GM19395 (cell line): Measurements from ENCODE around the gene ABCC4.

Source experiments
- ATAC-seq: cut with Tn5 transposase; IDR thresholded peaks from one replicate; pipeline ENCODE4 v1.9.1; 2021; ENCODE audit warnings: mild to moderate bottlenecking, moderate library complexity; ENCODE audit not compliant: unreplicated experiment

ABCC4 gene

DNA sequence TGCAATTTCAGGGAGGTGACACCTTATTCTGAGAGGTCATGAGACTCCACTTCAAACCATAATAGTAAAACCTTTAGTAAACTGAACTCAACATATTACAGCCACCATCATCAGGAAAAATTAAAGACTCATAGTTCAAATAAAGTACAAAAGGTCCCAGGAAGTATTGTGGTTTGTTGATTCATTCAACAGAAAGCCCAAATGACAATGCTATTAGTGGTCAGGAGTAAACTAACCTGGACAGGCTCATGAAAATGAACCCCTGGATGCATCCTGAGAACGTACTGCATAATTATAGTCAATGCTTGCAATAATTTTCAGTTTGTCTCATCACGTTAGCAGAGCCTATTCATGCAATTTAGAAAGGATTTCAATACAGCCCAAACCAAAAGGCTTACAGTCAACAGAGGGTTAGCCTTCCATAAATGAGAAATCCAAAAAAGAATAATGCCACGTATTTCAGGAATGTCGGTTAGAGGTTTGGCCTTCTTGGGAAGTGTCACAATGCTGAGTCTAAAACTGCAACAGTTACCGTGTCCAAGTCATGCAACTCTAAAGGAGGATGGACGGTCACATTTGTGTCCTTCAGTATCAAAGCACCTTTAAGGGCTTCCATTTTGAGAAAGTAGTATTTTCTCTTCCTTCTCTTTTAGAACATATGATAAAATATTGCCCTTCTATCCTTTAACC, 280.8 kb downstream of the ABCC4 start:
- ATAC-seq = no peak

- no peak for ATAC-seq
These were observed 281.4 kb downstream of the ABCC4 start for GRCh38 chr13:95019886-95020285.

- no peak for ATAC-seq
These were observed 293.9 kb downstream of the ABCC4 start for GRCh38 chr13:95007322-95007721.

- no peak for ATAC-seq
These were observed 296.0 kb downstream of the ABCC4 start for GRCh38 chr13:95005300-95005699.

GRCh38 chr13:95003019-95003813, 298.0 kb downstream of the ABCC4 start:
- no peak for ATAC-seq

DNA sequence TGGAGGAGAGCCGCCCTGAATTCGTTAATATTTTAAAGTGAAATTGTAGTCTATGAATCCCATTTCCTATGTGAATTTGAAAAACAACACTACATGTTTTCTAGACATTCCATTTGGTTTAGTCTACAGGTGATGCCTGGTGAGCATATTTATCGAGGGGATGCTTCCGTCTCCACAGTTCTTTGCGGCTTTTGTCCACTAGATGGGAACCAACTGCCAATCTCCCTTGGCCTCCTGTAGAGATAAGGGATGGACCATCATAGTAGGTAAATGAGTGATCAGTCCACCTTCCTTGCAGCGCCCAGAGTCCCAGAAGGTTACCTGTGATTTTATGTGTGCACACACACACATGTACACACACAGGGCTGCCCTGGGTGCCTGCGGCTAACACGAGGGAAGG, 299.1 kb downstream of the ABCC4 start:
- no peak for ATAC-seq

DNA sequence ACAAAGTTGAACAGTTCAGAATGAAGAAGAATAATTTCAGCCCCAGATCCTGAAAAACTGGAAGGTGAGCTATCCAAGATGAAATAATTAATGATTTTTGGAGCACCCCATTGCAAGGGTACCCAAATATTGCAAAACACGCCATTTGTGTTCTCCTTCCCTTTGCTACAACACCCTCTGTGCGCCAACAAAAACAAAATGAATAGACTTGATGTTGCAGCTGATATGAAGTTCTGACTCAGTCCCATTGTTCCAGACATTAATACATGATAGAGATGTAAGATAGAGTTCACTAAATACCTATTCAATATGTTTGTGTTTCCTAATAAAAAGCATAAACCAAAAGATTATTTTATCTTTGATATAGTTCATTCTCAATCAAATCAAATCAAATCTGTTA, 301.4 kb downstream of the ABCC4 start:
- no peak for ATAC-seq

DNA sequence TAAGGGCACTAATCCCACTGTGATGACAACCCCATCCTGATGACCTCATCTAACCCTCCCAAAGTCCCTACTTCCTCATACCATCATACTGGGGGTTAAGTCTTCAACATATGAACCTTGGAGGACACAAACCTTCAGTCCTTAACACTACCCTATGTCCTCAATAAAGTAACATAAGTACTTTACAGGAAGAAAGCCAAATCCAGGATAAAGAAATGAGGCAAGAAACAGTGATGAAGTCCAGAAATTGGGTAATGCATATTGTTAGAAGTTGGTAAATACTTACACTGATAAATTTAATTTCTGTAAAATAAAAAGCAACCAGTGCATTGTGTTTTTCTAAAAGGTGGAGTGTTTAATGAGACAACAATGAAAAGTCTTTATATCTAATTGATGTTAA, 304.1 kb downstream of the ABCC4 start:
- no peak for ATAC-seq

DNA sequence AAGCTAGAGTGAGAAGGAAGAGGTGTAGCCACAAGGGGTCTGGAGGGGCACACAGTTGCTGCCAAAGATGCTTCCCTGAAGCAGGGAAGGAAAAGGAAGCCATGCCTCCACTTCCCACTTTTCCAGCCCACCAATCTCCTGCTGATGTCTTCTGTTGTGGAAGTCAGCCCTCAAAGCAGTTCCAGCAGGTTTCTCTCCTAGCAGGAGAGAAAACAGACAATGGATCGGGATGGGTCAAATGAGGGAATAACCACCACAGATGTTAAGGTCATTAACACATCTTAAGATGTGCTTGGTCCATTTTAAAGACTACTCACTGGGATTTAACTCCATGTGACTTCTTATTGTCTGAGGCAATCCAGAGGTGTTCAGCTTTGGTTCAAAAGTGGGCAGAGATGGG, 304.8 kb downstream of the ABCC4 start:
- ATAC-seq = no peak

- ATAC-seq = no peak
These were observed 306.7 kb downstream of the ABCC4 start for GRCh38 chr13:94994506-94994905.

GRCh38 chr13:94993616-94994015, 307.6 kb downstream of the ABCC4 start:
- no peak for ATAC-seq

- ATAC-seq = no peak
These were observed 309.0 kb downstream of the ABCC4 start for GRCh38 chr13:94992036-94992960.

- ATAC-seq = no peak
These were observed 312.6 kb downstream of the ABCC4 start for GRCh38 chr13:94988654-94989053.

DNA sequence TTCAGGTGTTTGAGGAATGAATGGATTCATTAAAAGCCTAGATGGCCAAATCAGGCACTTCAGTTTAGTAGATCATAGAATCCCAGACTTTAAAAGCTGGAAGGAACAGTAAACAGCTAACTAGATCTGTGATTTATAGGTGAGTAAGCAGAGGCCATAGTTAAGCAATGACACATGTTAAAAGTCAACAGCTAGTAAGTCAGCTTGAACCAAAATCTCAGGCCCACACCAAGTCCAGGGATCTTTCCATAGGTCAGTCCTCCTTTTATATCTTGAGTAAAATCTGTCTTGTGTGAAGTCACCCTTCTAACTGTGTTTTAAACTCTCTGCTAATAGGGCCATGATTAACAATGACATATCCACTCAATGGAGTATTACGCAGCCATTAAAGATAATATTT, 313.4 kb downstream of the ABCC4 start:
- ATAC-seq = no peak

DNA sequence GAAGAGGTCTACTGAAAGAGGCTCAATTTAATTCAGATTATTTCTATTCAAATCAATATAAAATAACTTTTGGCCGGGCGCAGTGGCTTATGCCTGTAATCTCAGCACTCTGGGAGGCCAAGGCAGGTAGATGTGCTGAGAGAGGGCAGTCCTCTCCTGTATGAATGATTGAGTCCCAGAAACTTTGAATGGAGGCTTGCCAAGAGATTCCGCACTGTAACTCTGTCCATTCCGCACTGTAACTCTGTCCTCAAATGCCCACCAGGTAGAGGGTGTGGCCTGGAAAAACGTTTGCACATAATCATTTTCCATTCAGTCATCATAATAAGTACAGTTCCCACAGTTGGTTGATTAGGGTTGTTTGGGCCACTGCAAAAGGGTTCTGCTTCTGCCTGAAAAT, 314.2 kb downstream of the ABCC4 start:
- no peak for ATAC-seq

DNA sequence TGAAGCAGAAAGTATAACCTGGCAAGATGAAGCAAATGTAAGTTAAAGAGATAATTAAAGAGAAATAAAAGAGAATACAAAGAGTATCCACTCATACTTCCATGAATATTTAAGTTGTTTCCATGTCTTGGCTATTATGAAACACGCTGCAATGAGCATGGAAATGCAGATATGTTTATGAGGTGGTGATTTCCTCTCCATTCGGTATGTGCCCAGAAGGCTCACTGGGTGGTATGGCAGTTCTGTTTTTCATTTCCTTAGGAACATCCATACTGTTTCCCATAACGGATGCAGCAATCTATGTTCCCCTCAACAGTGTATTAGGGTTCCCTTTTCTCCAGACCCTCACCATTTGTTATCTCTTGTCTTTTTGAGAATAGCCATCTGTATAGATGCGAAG, 316.3 kb downstream of the ABCC4 start:
- no peak for ATAC-seq

GRCh38 chr13:94978516-94978915, 322.7 kb downstream of the ABCC4 start:
- ATAC-seq = no peak

GRCh38 chr13:94974015-94974951, 327.0 kb downstream of the ABCC4 start:
- no peak for ATAC-seq

GRCh38 chr13:94972262-94972661, 329.0 kb downstream of the ABCC4 start:
- ATAC-seq = no peak
